ENCODE measurements around the gene ITGB1. TPM values are rescaled to one million over a fixed set of nuclear protein-coding genes. Genes with fewer than 3 reads are reported as not detected.

The ITGB1 gene
- total RNA-seq, 4 donors from 2014 or later = 167 to 261 (median 218) TPM

- no peaks in the 10 kb centered on the region for H3K36me3 ChIP-seq
- TF ChIP-seq POLR2A (IDR thresholded peaks at IDR 0.05) (no peak), CTCF (IDR thresholded peaks at IDR 0.05) (no peak), POLR2AphosphoS5 (IDR thresholded peaks at IDR 0.05) (no peak), EP300 (IDR thresholded peaks at IDR 0.05) (no peak)
- H3K4me1 ChIP-seq = peaks cover 22% of the 10 kb centered on the region
- H3K27me3 ChIP-seq = no peaks in the 10 kb centered on the region
- H3K27ac ChIP-seq = no peak overlapping the region
- no peak overlapping the region for H3K4me3 ChIP-seq
- H3K9me3 ChIP-seq = no peaks in the 10 kb centered on the region
- no peak for DNase-seq (ENCODE audit: low spot score in 2 of 2)
- WGBS = 84% methylated on average over 3 of the region's 3 CpGs
These were observed 18.3 kb upstream of the ITGB1 start for GRCh38 chr10:32976338-32976737.

- H3K27ac ChIP-seq = no peak overlapping the region
- no peak for DNase-seq (ENCODE audit: low spot score in 2 of 2)
- H3K4me3 ChIP-seq = no peak overlapping the region
- H3K36me3 ChIP-seq = no peaks in the 10 kb centered on the region
- no peak for TF ChIP-seq CTCF (IDR thresholded peaks at IDR 0.05)
- no peak for TF ChIP-seq EP300 (IDR thresholded peaks at IDR 0.05)
- TF ChIP-seq POLR2A (IDR thresholded peaks at IDR 0.05) = no peak
- TF ChIP-seq POLR2AphosphoS5 (IDR thresholded peaks at IDR 0.05) = no peak
- H3K4me1 ChIP-seq = peaks cover 8% of the 10 kb centered on the region
- H3K27me3 ChIP-seq = no peaks in the 10 kb centered on the region
- no peaks in the 10 kb centered on the region for H3K9me3 ChIP-seq
These were observed 14.9 kb upstream of the ITGB1 start for GRCh38 chr10:32972929-32973328.

- H3K27ac ChIP-seq = no peak overlapping the region
- peaks cover 8% of the 10 kb centered on the region for H3K4me1 ChIP-seq
- no peaks in the 10 kb centered on the region for H3K27me3 ChIP-seq
- no peaks in the 10 kb centered on the region for H3K36me3 ChIP-seq
- WGBS = 75% methylated on average over 4 of the region's 4 CpGs
- DNase-seq (ENCODE audit: low spot score in 2 of 2) = no peak
- H3K4me3 ChIP-seq = no peak overlapping the region
- no peak for TF ChIP-seq EP300 (IDR thresholded peaks at IDR 0.05)
- TF ChIP-seq POLR2A (IDR thresholded peaks at IDR 0.05) = no peak
- no peak for TF ChIP-seq CTCF (IDR thresholded peaks at IDR 0.05)
- no peak for TF ChIP-seq POLR2AphosphoS5 (IDR thresholded peaks at IDR 0.05)
- no peaks in the 10 kb centered on the region for H3K9me3 ChIP-seq
These were observed 14.4 kb upstream of the ITGB1 start for GRCh38 chr10:32972460-32972859.

DNA sequence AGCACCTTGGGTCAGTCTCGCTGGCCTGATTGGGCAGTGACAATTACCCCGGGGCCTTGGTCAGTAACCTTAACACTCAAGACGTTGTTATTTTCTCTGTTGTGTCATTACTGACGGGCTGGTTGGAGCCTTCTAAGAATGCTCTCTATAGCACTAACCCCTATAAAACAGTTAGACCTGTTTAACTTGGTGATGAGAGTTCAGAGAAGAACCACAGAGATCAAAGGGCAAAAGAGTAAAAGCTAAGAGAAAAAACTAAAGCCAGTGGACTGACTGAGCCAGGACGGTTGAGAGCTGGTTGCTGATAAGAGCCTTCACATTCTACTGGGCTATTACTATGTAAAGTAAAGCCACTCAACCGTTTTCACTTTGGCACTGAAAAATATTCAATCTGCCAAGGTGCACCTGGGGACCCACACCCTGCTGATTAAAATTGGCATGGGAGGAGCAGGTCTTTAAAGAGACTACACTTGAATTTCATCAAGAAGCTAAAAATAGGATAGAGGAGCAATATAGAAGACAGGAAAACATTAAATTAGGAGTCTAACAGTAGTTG lies 13.6 kb upstream of the ITGB1 start:
- H3K27ac ChIP-seq = no peak overlapping the region
- no peak for TF ChIP-seq EP300 (IDR thresholded peaks at IDR 0.05)
- no peak for TF ChIP-seq POLR2AphosphoS5 (IDR thresholded peaks at IDR 0.05)
- no peak for TF ChIP-seq CTCF (IDR thresholded peaks at IDR 0.05)
- TF ChIP-seq POLR2A (IDR thresholded peaks at IDR 0.05) = no peak
- WGBS = 50% methylated on average over 6 of the region's 6 CpGs
- H3K4me3 ChIP-seq = no peak overlapping the region
- H3K36me3 ChIP-seq = no peaks in the 10 kb centered on the region
- DNase-seq (ENCODE audit: low spot score in 2 of 2) = no peak
- no peaks in the 10 kb centered on the region for H3K9me3 ChIP-seq
- H3K4me1 ChIP-seq = peaks cover 8% of the 10 kb centered on the region
- no peaks in the 10 kb centered on the region for H3K27me3 ChIP-seq

- WGBS = 86% methylated on average over 2 of the region's 2 CpGs
- TF ChIP-seq POLR2AphosphoS5 (IDR thresholded peaks at IDR 0.05) = no peak
- TF ChIP-seq CTCF (IDR thresholded peaks at IDR 0.05) = no peak
- no peak for TF ChIP-seq EP300 (IDR thresholded peaks at IDR 0.05)
- TF ChIP-seq POLR2A (IDR thresholded peaks at IDR 0.05) = no peak
These were observed 12.9 kb upstream of the ITGB1 start for GRCh38 chr10:32970910-32971309.

More at GRCh38 chr10:32970910-32971309, 12.9 kb upstream of the ITGB1 start:
- H3K4me3 ChIP-seq = no peak overlapping the region
- H3K9me3 ChIP-seq = no peaks in the 10 kb centered on the region
- H3K36me3 ChIP-seq = no peaks in the 10 kb centered on the region
- H3K27ac ChIP-seq = no peak overlapping the region
- peaks cover 8% of the 10 kb centered on the region for H3K4me1 ChIP-seq
- no peaks in the 10 kb centered on the region for H3K27me3 ChIP-seq
- no peak for DNase-seq (ENCODE audit: low spot score in 2 of 2)

Measured in suprapubic skin (tissue), 4 donors.